ENCODE data around the gene MAN1C1. TPM values are rescaled to one million over a fixed set of nuclear protein-coding genes. Genes with fewer than 3 reads are reported as not detected.

Gene MAN1C1
- total and polyA plus RNA-seq, 9 donors: 5.2 to 17.4 (median 12.2) TPM

DNA sequence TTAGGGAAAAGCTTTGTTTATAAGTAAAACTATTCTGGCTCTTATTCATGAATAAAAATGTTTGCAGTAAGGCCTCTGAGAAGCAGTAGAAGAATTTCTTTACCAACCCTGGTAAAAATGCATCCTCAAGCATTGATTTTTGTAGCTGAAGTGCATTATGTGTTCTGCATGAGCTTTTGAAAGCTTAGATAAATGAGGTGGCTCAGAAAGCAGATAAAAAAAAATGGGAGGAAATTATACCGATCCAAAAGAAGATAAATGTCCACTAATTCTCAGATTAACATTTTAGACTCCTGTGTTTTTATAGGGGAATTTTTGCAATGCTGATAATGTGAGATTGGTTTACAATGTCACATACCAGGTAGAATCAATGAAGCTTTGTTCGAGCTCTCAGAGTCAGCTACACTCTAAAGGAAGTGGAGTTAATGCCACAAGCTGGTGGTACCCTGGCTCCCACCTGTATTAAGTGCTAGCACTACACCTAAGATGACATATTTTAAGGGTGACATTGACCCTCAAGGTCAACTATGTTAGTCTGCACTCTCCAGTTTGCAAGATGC is 97.9 kb downstream of the MAN1C1 start:
- no peak overlapping the region for H3K4me3 ChIP-seq (ENCODE audit: low read length)

DNA sequence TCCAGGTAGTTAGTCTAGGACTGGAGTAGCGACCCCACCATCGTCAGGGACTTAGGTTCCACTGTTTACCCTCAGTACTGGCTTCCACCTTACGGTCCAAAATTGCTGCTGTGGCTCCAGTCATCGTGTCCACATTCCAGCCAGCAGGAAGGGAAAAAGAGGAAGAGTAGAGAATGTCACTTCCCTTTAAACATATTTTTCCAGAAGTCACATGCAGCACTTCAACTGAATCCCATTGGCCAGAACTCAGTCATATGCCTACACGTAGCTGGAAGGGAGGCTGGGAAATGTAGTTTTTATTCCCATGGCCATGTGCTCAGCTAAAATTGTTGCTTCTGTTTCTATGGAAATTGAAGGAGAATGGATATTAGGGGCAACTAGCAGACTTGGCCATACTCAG is 99.3 kb downstream of the MAN1C1 start:
- no peak overlapping the region for H3K27ac ChIP-seq (ENCODE audit: low read length)
- 100% methylated on average over 2 of the region's 5 CpGs for WGBS (ENCODE audit: insufficient coverage)
- no peaks in the 10 kb centered on the region for H3K36me3 ChIP-seq (ENCODE audit: control insufficient read depth, insufficient read depth, low read length)
- H3K27me3 ChIP-seq (ENCODE audit: control insufficient read depth, insufficient read depth, low read length): no peaks in the 10 kb centered on the region
- H3K4me3 ChIP-seq (ENCODE audit: low read length): no peak overlapping the region
- peak; percentile 33 for DNase-seq
- no peaks in the 10 kb centered on the region for H3K9me3 ChIP-seq (replicated peaks; ENCODE audit: control insufficient read depth, low read depth, low read length)
- H3K4me1 ChIP-seq (ENCODE audit: control insufficient read depth, insufficient read depth, low read length): peaks cover 7% of the 10 kb centered on the region

More for the DNA sequence above, 97.9 kb downstream of the MAN1C1 start:
- no peak for DNase-seq
- Histone ChIP-seq H3K9me3 (replicated peaks; ENCODE audit: control insufficient read depth, low read depth, low read length) (no peaks in the 10 kb centered on the region), H3K27ac (ENCODE audit: low read length) (no peak overlapping the region), H3K36me3 (ENCODE audit: control insufficient read depth, insufficient read depth, low read length) (no peaks in the 10 kb centered on the region), H3K27me3 (ENCODE audit: control insufficient read depth, insufficient read depth, low read length) (no peaks in the 10 kb centered on the region), H3K4me1 (ENCODE audit: control insufficient read depth, insufficient read depth, low read length) (peaks cover 10% of the 10 kb centered on the region)
- no CpG with 5 or more reads among the region's 2 CpGs for WGBS (ENCODE audit: insufficient coverage)

DNA sequence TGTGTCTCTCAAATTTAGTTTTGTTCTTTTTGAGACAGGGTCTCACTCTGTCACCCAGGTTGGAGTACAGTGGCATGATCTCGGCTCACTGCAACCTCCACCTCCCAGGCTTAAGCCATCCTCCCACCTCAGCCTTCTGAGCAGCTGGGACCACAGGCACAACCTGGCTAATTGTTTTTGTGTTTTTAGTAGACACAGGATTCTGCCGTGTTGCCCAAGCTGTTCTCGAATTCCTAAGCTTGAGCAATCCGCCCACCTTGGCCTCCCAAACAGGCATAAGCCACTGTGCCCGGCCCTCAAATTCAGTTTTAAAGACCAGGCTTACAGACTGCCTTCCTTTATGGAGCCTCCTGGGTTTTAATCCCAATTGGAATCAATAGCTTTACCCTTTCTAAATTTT is 99.7 kb downstream of the MAN1C1 start:
- Histone ChIP-seq H3K4me1 (ENCODE audit: control insufficient read depth, insufficient read depth, low read length) (peaks cover 7% of the 10 kb centered on the region), H3K27ac (ENCODE audit: low read length) (no peak overlapping the region), H3K27me3 (ENCODE audit: control insufficient read depth, insufficient read depth, low read length) (no peaks in the 10 kb centered on the region), H3K36me3 (ENCODE audit: control insufficient read depth, insufficient read depth, low read length) (no peaks in the 10 kb centered on the region), H3K4me3 (ENCODE audit: low read length) (no peak overlapping the region), H3K9me3 (replicated peaks; ENCODE audit: control insufficient read depth, low read depth, low read length) (no peaks in the 10 kb centered on the region)
- DNase-seq: no peak
- WGBS (ENCODE audit: insufficient coverage): 89% methylated on average over 4 of the region's 5 CpGs

DNA sequence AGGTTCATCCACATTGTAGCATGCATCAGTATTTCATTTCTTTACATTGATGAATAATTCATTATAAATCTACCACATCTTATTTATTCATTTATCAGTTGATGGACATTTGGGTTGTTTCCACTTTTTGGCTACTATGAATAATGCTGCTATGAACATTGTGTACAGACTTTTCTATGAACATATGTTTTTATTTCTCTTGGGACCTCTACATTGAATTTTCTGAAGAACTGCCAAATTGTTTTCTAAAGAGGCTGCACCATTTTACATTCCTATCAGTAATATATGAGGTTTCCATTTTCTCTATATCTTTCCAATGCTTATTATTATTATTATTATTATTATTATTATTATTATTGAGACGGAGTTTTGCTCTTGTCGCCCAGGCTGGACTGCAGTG is 102.1 kb downstream of the MAN1C1 start:
- no peaks in the 10 kb centered on the region for H3K36me3 ChIP-seq (ENCODE audit: control insufficient read depth, insufficient read depth, low read length)
- peak; percentile 49 for DNase-seq
- peaks cover under 1% of the 10 kb centered on the region for H3K4me1 ChIP-seq (ENCODE audit: control insufficient read depth, insufficient read depth, low read length)
- no peaks in the 10 kb centered on the region for H3K9me3 ChIP-seq (replicated peaks; ENCODE audit: control insufficient read depth, low read depth, low read length)
- no peak overlapping the region for H3K27ac ChIP-seq (ENCODE audit: low read length)
- H3K27me3 ChIP-seq (ENCODE audit: control insufficient read depth, insufficient read depth, low read length): no peaks in the 10 kb centered on the region
- WGBS (ENCODE audit: insufficient coverage): no CpG with 5 or more reads among the region's 2 CpGs
- H3K4me3 ChIP-seq (ENCODE audit: low read length): no peak overlapping the region

DNA sequence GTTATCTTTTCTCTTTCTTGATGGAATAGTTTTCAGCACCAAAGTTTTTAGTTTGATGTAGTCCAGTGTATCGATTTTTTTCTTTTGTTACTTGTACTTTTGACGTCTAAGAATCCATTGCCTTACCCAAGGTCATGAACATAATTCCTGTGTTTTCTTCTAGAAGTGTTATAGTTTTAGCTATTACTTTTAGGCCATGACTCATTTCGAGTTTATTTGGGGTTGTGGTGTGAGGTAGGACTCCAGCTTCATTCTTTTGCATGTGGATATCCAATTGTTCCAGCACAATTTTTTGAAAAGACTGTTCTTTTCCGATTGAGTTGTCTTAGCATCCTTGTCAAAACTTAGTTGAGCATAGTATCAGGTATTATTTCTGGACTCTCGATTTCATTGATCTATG is 104.0 kb downstream of the MAN1C1 start:
- no peak overlapping the region for H3K27ac ChIP-seq (ENCODE audit: low read length)
- H3K36me3 ChIP-seq (ENCODE audit: control insufficient read depth, insufficient read depth, low read length): no peaks in the 10 kb centered on the region
- H3K9me3 ChIP-seq (replicated peaks; ENCODE audit: control insufficient read depth, low read depth, low read length): no peaks in the 10 kb centered on the region
- H3K27me3 ChIP-seq (ENCODE audit: control insufficient read depth, insufficient read depth, low read length): no peaks in the 10 kb centered on the region
- no CpG with 5 or more reads among the region's 5 CpGs for WGBS (ENCODE audit: insufficient coverage)
- no peak for DNase-seq
- no peaks in the 10 kb centered on the region for H3K4me1 ChIP-seq (ENCODE audit: control insufficient read depth, insufficient read depth, low read length)
- H3K4me3 ChIP-seq (ENCODE audit: low read length): no peak overlapping the region

DNA sequence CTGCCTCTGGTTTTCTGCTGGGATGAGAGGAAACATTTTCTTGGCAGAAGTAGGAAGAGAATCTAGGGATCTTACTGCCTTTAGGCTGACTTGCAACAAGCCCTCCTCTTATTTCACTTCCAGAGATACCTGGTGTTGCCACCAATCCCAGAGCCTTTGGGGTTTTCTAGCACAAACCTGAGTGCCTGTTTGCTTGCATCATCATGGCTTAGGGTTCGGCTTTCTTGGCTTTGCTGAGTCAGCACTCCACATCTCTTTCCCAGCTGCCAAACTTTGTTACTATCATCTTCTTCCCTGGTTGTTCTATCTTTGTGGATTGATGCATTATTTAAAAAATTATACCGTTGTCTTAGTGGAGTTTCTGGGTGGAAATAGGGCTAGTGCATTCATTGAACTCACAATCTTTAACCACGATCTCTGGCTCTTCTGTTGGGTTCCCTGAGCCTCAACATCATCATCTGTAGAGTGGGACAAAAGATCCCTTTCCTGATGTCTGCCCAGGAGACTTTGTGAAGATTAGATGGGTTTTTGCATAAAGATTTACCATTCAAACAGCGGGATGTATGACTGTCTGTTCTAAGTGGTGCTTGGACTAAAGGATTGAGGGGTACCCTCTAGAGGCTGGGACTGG is 106.8 kb downstream of the MAN1C1 start:
- H3K27me3 ChIP-seq (ENCODE audit: control insufficient read depth, insufficient read depth, low read length): no peaks in the 10 kb centered on the region
- no peaks in the 10 kb centered on the region for H3K36me3 ChIP-seq (ENCODE audit: control insufficient read depth, insufficient read depth, low read length)
- H3K9me3 ChIP-seq (replicated peaks; ENCODE audit: control insufficient read depth, low read depth, low read length): no peaks in the 10 kb centered on the region
- H3K4me3 ChIP-seq (ENCODE audit: low read length): no peak overlapping the region
- 100% methylated on average over 1 of the region's 4 CpGs for WGBS (ENCODE audit: insufficient coverage)
- H3K27ac ChIP-seq (ENCODE audit: low read length): no peak overlapping the region
- peaks cover 25% of the 10 kb centered on the region for H3K4me1 ChIP-seq (ENCODE audit: control insufficient read depth, insufficient read depth, low read length)
- DNase-seq: no peak

DNA sequence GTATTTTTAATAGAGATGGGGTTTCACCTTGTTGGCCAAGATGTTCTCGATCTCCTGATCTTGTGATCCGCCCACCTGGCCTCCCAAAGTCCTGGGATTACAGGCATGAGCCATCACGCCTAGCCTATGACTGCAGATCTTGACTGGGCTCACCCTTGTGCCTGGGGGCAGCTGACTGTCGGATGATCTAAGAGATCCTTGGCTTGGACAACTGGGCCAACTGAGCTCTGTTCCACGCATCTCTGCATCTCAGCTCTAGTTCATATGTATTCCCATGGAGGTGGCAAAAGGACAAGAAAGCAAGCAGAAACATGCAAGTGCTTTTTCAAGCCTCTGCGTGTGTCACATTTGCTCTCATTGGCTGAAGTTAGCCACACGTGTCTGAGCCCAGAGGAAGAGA is 107.6 kb downstream of the MAN1C1 start:
- Histone ChIP-seq H3K4me1 (ENCODE audit: control insufficient read depth, insufficient read depth, low read length) (peaks cover 31% of the 10 kb centered on the region), H3K9me3 (replicated peaks; ENCODE audit: control insufficient read depth, low read depth, low read length) (no peaks in the 10 kb centered on the region), H3K4me3 (ENCODE audit: low read length) (no peak overlapping the region), H3K36me3 (ENCODE audit: control insufficient read depth, insufficient read depth, low read length) (no peaks in the 10 kb centered on the region), H3K27ac (ENCODE audit: low read length) (no peak overlapping the region), H3K27me3 (ENCODE audit: control insufficient read depth, insufficient read depth, low read length) (no peaks in the 10 kb centered on the region)
- no peak for DNase-seq
- 75% methylated on average over 7 of the region's 7 CpGs for WGBS (ENCODE audit: insufficient coverage)

DNA sequence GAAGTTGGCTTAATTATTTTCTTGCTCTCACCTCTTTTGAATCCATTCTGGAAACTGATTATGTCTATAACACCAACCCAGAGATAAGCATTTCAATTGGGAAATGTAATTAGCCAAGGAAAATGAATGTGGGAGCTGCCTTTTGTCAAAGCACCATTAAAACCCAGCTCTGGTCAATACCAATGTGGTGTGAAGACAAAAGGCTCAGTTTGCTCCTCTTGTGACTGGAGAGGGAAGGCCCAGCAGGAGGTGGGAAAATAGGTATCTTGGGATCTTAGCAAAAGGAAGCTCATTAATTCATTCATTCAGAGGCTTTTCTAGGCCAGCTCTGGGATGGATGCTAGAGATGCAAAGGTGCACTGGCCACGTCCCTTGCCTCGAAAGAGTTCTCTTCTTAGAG is 108.4 kb downstream of the MAN1C1 start:
- no peaks in the 10 kb centered on the region for H3K36me3 ChIP-seq (ENCODE audit: control insufficient read depth, insufficient read depth, low read length)
- H3K4me3 ChIP-seq (ENCODE audit: low read length): no peak overlapping the region
- H3K27me3 ChIP-seq (ENCODE audit: control insufficient read depth, insufficient read depth, low read length): no peaks in the 10 kb centered on the region
- peaks cover 35% of the 10 kb centered on the region for H3K4me1 ChIP-seq (ENCODE audit: control insufficient read depth, insufficient read depth, low read length)
- no peaks in the 10 kb centered on the region for H3K9me3 ChIP-seq (replicated peaks; ENCODE audit: control insufficient read depth, low read depth, low read length)
- DNase-seq: no peak
- no peak overlapping the region for H3K27ac ChIP-seq (ENCODE audit: low read length)
- WGBS (ENCODE audit: insufficient coverage): 74% methylated on average over 2 of the region's 2 CpGs

DNA sequence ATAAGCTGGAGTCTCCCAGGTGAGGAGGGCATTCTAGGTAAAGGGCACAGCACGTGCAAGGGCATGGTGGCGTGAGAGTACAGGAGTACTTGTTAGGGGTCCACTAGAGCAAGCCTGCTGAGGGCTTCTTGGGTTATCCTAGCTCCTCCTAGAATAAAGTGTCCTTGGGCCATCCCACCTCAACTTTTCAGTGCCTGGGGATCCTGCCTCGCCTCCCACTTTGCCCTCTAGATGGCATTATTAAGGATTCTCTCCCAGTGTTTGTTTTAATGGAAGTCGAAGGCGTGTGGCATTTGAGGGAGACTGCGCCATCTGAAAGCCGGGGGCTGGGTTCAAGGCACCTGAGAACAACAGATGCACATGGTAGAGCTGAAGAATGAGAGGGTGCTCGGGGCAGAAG is 108.9 kb downstream of the MAN1C1 start:
- H3K4me1 ChIP-seq (ENCODE audit: control insufficient read depth, insufficient read depth, low read length): peaks cover 40% of the 10 kb centered on the region
- H3K9me3 ChIP-seq (replicated peaks; ENCODE audit: control insufficient read depth, low read depth, low read length): no peaks in the 10 kb centered on the region
- WGBS (ENCODE audit: insufficient coverage): 86% methylated on average over 6 of the region's 8 CpGs
- no peak overlapping the region for H3K27ac ChIP-seq (ENCODE audit: low read length)
- no peaks in the 10 kb centered on the region for H3K27me3 ChIP-seq (ENCODE audit: control insufficient read depth, insufficient read depth, low read length)
- no peaks in the 10 kb centered on the region for H3K36me3 ChIP-seq (ENCODE audit: control insufficient read depth, insufficient read depth, low read length)
- no peak overlapping the region for H3K4me3 ChIP-seq (ENCODE audit: low read length)
- DNase-seq: no peak

DNA sequence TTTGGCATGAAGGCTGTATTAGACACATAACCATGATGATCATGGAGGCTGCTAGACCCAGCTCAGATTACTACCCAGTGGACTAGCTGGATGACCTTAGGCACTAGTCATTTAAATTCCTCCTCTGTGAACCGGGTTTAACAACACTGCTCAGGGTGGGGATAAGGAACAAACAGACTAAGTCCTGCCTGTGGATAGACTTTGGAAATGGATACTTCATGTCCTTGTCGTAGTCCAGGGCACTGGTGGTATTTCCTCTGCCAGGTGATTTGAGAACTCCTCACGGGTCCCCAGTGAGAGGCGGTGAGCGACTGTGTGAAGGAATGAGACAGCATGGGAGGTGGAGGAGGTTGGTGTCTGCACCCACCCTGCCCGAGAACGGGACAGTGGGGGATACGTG is 110.5 kb downstream of the MAN1C1 start:
- no peak for DNase-seq
- H3K36me3 ChIP-seq (ENCODE audit: control insufficient read depth, insufficient read depth, low read length): no peaks in the 10 kb centered on the region
- peak overlapping the region; percentile 58 for H3K27ac ChIP-seq (ENCODE audit: low read length)
- H3K4me1 ChIP-seq (ENCODE audit: control insufficient read depth, insufficient read depth, low read length): peaks cover 53% of the 10 kb centered on the region
- no peaks in the 10 kb centered on the region for H3K9me3 ChIP-seq (replicated peaks; ENCODE audit: control insufficient read depth, low read depth, low read length)
- H3K4me3 ChIP-seq (ENCODE audit: low read length): no peak overlapping the region
- H3K27me3 ChIP-seq (ENCODE audit: control insufficient read depth, insufficient read depth, low read length): no peaks in the 10 kb centered on the region
- WGBS (ENCODE audit: insufficient coverage): 26% methylated on average over 3 of the region's 8 CpGs
